ENCODE measurements around the gene MMAA.

DNA sequence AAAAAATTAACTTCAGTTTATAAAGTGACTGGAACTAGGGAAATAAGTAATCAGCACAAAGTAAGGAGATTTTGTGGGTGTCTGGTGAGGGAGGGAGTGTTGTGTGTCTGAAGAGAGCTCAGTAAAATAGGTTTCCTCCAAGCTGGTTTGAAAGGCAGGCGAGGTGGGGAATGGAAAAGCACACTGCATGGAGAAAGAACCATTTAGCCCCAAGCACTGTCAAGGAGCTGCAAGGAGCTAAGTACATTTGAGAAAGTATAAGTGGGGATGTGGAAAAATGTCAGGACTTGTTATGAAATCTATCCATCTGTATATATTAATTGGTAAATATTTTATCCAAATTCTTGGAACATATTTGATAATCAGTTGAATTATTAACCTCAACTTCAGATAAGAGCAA is 61.7 kb downstream of the MMAA start:
- TF ChIP-seq POLR2AphosphoS5 (IDR thresholded peaks at IDR 0.05; ENCODE audit: low read depth) = no peak
- TF ChIP-seq, protein P1, sequence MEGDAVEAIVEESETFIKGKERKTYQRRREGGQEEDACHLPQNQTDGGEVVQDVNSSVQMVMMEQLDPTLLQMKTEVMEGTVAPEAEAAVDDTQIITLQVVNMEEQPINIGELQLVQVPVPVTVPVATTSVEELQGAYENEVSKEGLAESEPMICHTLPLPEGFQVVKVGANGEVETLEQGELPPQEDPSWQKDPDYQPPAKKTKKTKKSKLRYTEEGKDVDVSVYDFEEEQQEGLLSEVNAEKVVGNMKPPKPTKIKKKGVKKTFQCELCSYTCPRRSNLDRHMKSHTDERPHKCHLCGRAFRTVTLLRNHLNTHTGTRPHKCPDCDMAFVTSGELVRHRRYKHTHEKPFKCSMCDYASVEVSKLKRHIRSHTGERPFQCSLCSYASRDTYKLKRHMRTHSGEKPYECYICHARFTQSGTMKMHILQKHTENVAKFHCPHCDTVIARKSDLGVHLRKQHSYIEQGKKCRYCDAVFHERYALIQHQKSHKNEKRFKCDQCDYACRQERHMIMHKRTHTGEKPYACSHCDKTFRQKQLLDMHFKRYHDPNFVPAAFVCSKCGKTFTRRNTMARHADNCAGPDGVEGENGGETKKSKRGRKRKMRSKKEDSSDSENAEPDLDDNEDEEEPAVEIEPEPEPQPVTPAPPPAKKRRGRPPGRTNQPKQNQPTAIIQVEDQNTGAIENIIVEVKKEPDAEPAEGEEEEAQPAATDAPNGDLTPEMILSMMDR (conservative IDR thresholded peaks at IDR 0.05; ENCODE audit: low read depth in 2 of 2) = no peak
- TF ChIP-seq EZH2phosphoT487 (IDR thresholded peaks at IDR 0.05; ENCODE audit: unreplicated experiment) = no peak
- TF ChIP-seq EZH2 (IDR thresholded peaks at IDR 0.05; ENCODE audit: low read depth, unreplicated experiment) = no peak

Data from GM23338 (cell line).